ENCODE measurements around the gene KLHL6. TPM values are rescaled to one million over a fixed set of nuclear protein-coding genes. Genes with fewer than 3 reads are reported as not detected.

KLHL6 gene
- total and polyA plus RNA-seq, 10 of the 15 experiments (the other 5 are each of a cell fraction or from before 2014, with no cell fraction given) = 4.0 to 91.8 (median 24.4) TPM

DNA sequence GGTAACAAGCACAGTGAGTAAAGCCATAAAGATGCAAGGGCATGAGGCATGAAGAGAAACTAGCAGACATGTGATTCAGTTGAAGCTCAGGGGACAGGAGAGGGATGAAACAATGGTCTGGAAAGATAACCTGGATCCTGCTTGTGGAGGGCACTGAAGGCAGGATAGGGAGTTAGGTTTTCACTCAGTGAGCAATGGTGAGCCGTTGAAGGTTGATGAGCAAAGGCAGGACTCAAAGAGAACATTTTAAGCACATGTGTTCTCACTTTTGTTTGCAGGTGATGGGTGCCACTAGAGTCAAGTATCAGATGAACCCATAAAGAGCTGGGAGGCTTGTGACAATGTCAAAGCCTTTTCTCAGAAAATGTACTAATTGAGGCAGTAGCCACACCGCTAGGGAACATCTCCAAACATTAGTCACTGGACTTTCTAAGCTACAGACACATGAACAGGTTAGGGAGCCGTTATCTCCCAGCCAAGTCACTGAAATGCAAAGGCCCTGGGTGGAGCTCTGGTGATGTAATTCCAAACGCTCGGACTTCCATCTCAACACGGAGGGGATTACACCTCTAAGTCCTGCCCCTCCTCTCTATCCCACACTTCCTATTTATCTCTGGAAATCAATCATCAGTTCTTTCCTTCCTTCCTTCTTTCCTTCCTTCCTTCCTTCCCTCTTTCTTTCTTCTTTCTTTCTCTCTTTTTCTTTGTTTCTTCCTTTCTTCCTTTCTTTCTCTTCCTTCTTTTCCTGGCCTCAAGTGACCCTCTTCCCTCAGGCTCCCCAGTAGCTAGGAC, 22.7 kb downstream of the KLHL6 start (continued):
- TF ChIP-seq, protein P1, sequence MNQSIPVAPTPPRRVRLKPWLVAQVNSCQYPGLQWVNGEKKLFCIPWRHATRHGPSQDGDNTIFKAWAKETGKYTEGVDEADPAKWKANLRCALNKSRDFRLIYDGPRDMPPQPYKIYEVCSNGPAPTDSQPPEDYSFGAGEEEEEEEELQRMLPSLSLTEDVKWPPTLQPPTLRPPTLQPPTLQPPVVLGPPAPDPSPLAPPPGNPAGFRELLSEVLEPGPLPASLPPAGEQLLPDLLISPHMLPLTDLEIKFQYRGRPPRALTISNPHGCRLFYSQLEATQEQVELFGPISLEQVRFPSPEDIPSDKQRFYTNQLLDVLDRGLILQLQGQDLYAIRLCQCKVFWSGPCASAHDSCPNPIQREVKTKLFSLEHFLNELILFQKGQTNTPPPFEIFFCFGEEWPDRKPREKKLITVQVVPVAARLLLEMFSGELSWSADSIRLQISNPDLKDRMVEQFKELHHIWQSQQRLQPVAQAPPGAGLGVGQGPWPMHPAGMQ (IDR thresholded peaks at IDR 0.05; ENCODE audit: borderline replicate concordance) = no peak
- no peak for TF ChIP-seq SP1 (IDR thresholded peaks at IDR 0.05; ENCODE audit: low read depth, low read length)
- no peak for TF ChIP-seq SUPT20H (IDR thresholded peaks at IDR 0.05; ENCODE audit: borderline replicate concordance, control insufficient read depth, low read depth, low read length)
- TF ChIP-seq TCF3 (IDR thresholded peaks at IDR 0.05; ENCODE audit: borderline replicate concordance, insufficient read depth, low read depth, low read length) = no peak
- TF ChIP-seq RUNX3 (IDR thresholded peaks at IDR 0.05; ENCODE audit: low read length) = no peak
- no peak for TF ChIP-seq NR2C1 (IDR thresholded peaks at IDR 0.05)
- TF ChIP-seq FOS (IDR thresholded peaks at IDR 0.05; ENCODE audit: borderline replicate concordance, extremely low read depth, insufficient read length) = no peak
- TF ChIP-seq IRF4 (IDR thresholded peaks at IDR 0.05; ENCODE audit: low read depth, low read length) = no peak
- TF ChIP-seq HDAC6 (IDR thresholded peaks at IDR 0.05; ENCODE audit: unreplicated experiment) = no peak
- no peak for TF ChIP-seq BMI1 (IDR thresholded peaks at IDR 0.05; ENCODE audit: borderline replicate concordance)
- no peak; a peak in 2 of 4 replicates for TF ChIP-seq IKZF2 (IDR thresholded peaks at IDR 0.05)
- TF ChIP-seq CBX3 (IDR thresholded peaks at IDR 0.05; ENCODE audit: borderline replicate concordance, low read depth) = no peak
- TF ChIP-seq RCOR1 (conservative IDR thresholded peaks at IDR 0.05; ENCODE audit: low read depth, low read length) = no peak
- TF ChIP-seq, protein P2, sequence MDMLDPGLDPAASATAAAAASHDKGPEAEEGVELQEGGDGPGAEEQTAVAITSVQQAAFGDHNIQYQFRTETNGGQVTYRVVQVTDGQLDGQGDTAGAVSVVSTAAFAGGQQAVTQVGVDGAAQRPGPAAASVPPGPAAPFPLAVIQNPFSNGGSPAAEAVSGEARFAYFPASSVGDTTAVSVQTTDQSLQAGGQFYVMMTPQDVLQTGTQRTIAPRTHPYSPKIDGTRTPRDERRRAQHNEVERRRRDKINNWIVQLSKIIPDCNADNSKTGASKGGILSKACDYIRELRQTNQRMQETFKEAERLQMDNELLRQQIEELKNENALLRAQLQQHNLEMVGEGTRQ (IDR thresholded peaks at IDR 0.05; ENCODE audit: borderline replicate concordance, low read depth, low read length) = no peak
- no peak for TF ChIP-seq STAT3 (IDR thresholded peaks at IDR 0.05; ENCODE audit: low read depth, low read length)
- TF ChIP-seq, protein P3, sequence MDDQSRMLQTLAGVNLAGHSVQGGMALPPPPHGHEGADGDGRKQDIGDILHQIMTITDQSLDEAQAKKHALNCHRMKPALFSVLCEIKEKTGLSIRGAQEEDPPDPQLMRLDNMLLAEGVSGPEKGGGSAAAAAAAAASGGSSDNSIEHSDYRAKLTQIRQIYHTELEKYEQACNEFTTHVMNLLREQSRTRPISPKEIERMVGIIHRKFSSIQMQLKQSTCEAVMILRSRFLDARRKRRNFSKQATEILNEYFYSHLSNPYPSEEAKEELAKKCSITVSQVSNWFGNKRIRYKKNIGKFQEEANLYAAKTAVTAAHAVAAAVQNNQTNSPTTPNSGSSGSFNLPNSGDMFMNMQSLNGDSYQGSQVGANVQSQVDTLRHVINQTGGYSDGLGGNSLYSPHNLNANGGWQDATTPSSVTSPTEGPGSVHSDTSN (IDR thresholded peaks at IDR 0.05; ENCODE audit: insufficient replicate concordance, low read depth, low read length) = no peak
- no peak for TF ChIP-seq POLR2A (IDR thresholded peaks at IDR 0.05; ENCODE audit: low read depth, low read length)
- TF ChIP-seq ZNF207 (IDR thresholded peaks at IDR 0.05; ENCODE audit: borderline replicate concordance) = no peak
- no peak for TF ChIP-seq TCF7 (IDR thresholded peaks at IDR 0.05; ENCODE audit: borderline replicate concordance)
- peak in 1 of 2 experiments; percentile 77; a peak in 2 of 4 replicates for TF ChIP-seq ETV6 (conservative IDR thresholded peaks at IDR 0.05 in 1 of 2, IDR thresholded peaks at IDR 0.05 in 1 of 2; ENCODE audit: borderline replicate concordance in 1 of 2, low read depth in 1 of 2)
- no peak for TF ChIP-seq NFXL1 (IDR thresholded peaks at IDR 0.05; ENCODE audit: borderline replicate concordance)
- no peak for TF ChIP-seq EZH2 (IDR thresholded peaks at IDR 0.05; ENCODE audit: borderline replicate concordance, control insufficient read depth, low read depth, low read length)
- TF ChIP-seq STAT1 (conservative IDR thresholded peaks at IDR 0.05) = no peak
- TF ChIP-seq, protein P4, sequence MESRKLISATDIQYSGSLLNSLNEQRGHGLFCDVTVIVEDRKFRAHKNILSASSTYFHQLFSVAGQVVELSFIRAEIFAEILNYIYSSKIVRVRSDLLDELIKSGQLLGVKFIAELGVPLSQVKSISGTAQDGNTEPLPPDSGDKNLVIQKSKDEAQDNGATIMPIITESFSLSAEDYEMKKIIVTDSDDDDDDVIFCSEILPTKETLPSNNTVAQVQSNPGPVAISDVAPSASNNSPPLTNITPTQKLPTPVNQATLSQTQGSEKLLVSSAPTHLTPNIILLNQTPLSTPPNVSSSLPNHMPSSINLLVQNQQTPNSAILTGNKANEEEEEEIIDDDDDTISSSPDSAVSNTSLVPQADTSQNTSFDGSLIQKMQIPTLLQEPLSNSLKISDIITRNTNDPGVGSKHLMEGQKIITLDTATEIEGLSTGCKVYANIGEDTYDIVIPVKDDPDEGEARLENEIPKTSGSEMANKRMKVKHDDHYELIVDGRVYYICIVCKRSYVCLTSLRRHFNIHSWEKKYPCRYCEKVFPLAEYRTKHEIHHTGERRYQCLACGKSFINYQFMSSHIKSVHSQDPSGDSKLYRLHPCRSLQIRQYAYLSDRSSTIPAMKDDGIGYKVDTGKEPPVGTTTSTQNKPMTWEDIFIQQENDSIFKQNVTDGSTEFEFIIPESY (IDR thresholded peaks at IDR 0.05) = no peak
- TF ChIP-seq NRF1 (conservative IDR thresholded peaks at IDR 0.05; ENCODE audit: low read depth, low read length) = no peak
- no peak for TF ChIP-seq HCFC1 (IDR thresholded peaks at IDR 0.05; ENCODE audit: low read length)
- no peak for TF ChIP-seq ASH2L (IDR thresholded peaks at IDR 0.05; ENCODE audit: borderline replicate concordance, low read depth)
